ENCODE data around the gene KDM1B.

Gene KDM1B

GRCh38 chr6:18265787-18266522 lies 110.7 kb downstream of the KDM1B start:
- no peak for TF ChIP-seq CTCF (IDR thresholded peaks at IDR 0.05; ENCODE audit: low read depth, low read length, missing control alignments)
- DNase-seq (ENCODE audit: extremely low read depth, low read depth) = no peak
- H3K4me3 ChIP-seq (replicated peaks; ENCODE audit: low read depth, low read length) = no peak overlapping the region

GRCh38 chr6:18266523-18266912 lies 111.3 kb downstream of the KDM1B start:
- TF ChIP-seq CTCF (IDR thresholded peaks at IDR 0.05; ENCODE audit: low read depth, low read length, missing control alignments) = no peak
- DNase-seq (ENCODE audit: extremely low read depth, low read depth) = no peak
- H3K4me3 ChIP-seq (replicated peaks; ENCODE audit: low read depth, low read length) = no peak overlapping the region

- no peak overlapping the region for H3K4me3 ChIP-seq (replicated peaks; ENCODE audit: low read depth, low read length)
- TF ChIP-seq CTCF (IDR thresholded peaks at IDR 0.05; ENCODE audit: low read depth, low read length, missing control alignments) = no peak
- DNase-seq (ENCODE audit: extremely low read depth, low read depth) = no peak
Observed at GRCh38 chr6:18268066-18268465, 112.8 kb downstream of the KDM1B start.

- peak; percentile 74 for DNase-seq (ENCODE audit: extremely low read depth, low read depth)
- H3K4me3 ChIP-seq (replicated peaks; ENCODE audit: low read depth, low read length) = no peak overlapping the region
- no peak for TF ChIP-seq CTCF (IDR thresholded peaks at IDR 0.05; ENCODE audit: low read depth, low read length, missing control alignments)
Observed at GRCh38 chr6:18269253-18269652, 114.0 kb downstream of the KDM1B start.

- no peak for DNase-seq (ENCODE audit: extremely low read depth, low read depth)
- H3K4me3 ChIP-seq (replicated peaks; ENCODE audit: low read depth, low read length) = no peak overlapping the region
- TF ChIP-seq CTCF (IDR thresholded peaks at IDR 0.05; ENCODE audit: low read depth, low read length, missing control alignments) = no peak
Observed at GRCh38 chr6:18269717-18270116, 114.5 kb downstream of the KDM1B start.

GRCh38 chr6:18270216-18270615 lies 115.0 kb downstream of the KDM1B start:
- no peak for TF ChIP-seq CTCF (IDR thresholded peaks at IDR 0.05; ENCODE audit: low read depth, low read length, missing control alignments)
- H3K4me3 ChIP-seq (replicated peaks; ENCODE audit: low read depth, low read length) = no peak overlapping the region
- DNase-seq (ENCODE audit: extremely low read depth, low read depth) = no peak
